H1 (cell line): ENCODE data around the gene THRB. TPM values are rescaled to one million over a fixed set of nuclear protein-coding genes. Genes with fewer than 3 reads are reported as not detected.

Experiments used
- GABPA ChIP-seq: IDR thresholded peaks from 2 replicates; pipeline ENCODE4 v1.6.1; 2011; ENCODE audit warnings: mild to moderate bottlenecking, low read length, moderate library complexity, borderline replicate concordance; ENCODE audit not compliant: insufficient read depth
- KDM4A ChIP-seq: IDR thresholded peaks from one replicate; pipeline ENCODE4 v1.7.1; 2012; ENCODE audit warnings: low read depth, mild to moderate bottlenecking, moderate library complexity, low read length, inconsistent platforms; ENCODE audit not compliant: severe bottlenecking
- SRF ChIP-seq: IDR thresholded peaks from 2 replicates; pipeline ENCODE4 v1.6.1; 2011; ENCODE audit warnings: mild to moderate bottlenecking, low read depth, low read length, moderate library complexity
- polyA plus RNA-seq, 7 experiments: library from polyadenylated mRNA; depleted of rRNA in 3 of 7; stranded (reverse) in 5 of 7; unstranded in 2 of 7; fragments of >200 nt in 5 of 7; fragments of 200-250 nt in 2 of 7; gene quantifications; 1 replicate in 5 of 7; 2 replicates in 1 of 7; 4 replicates in 1 of 7; pipeline versions ENCODE4 v1.2.1 to v1.2.3, GENCODE V29; 2011 to 2013; ENCODE audit warnings: missing spikeins in 2 of 7, mixed read lengths in 2 of 7
- total RNA-seq: library from RNA; stranded (reverse); fragmentation: NEBNext Ultra II Directional; extraction: Animal tissue kit (Norgen Biotek cat#: 25700); gene quantifications from 2 replicates; pipeline ENCODE4 v1.2.1, GENCODE V29; 2021
- TF ChIP-seq, protein P1 (sequence below): fragments of 300-600 bp; sonication (generic); IDR thresholded peaks from 2 replicates; pipeline ENCODE4 v1.7.1; 2012; ENCODE audit warnings: low read length, moderate library complexity, mild to moderate bottlenecking, inconsistent platforms; ENCODE audit not compliant: insufficient replicate concordance
- TF ChIP-seq, protein P2 (sequence below): IDR thresholded peaks from 2 replicates; pipeline ENCODE4 v1.6.1; 2011; ENCODE audit warnings: low read depth, mild to moderate bottlenecking, low read length; ENCODE audit not compliant: insufficient read depth

THRB gene
- total and polyA plus RNA-seq, 2 of the 8 experiments (the other 6 are each of a cell fraction or from before 2014, with no cell fraction given) = 0.98 to 3.9 TPM

DNA sequence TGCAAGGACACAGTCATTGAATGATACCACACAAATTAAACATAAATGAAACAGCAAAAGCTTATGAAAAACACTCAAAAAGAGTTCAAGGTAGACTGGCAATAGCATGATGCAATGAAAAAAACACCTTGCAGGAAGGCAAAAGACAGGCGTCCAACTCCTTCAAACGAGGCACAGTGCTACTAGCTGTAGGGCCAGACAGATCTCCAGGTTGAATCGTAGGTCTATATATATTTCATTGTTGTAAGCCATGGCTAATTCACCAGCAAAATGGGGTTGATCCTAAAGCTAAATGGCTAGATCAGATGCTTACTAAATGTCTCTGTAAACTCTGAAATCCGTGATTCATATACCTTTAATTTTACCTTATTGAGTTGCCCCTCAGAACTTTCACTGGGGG lies 94.2 kb downstream of the THRB start (continued):
- TF ChIP-seq, protein P1, sequence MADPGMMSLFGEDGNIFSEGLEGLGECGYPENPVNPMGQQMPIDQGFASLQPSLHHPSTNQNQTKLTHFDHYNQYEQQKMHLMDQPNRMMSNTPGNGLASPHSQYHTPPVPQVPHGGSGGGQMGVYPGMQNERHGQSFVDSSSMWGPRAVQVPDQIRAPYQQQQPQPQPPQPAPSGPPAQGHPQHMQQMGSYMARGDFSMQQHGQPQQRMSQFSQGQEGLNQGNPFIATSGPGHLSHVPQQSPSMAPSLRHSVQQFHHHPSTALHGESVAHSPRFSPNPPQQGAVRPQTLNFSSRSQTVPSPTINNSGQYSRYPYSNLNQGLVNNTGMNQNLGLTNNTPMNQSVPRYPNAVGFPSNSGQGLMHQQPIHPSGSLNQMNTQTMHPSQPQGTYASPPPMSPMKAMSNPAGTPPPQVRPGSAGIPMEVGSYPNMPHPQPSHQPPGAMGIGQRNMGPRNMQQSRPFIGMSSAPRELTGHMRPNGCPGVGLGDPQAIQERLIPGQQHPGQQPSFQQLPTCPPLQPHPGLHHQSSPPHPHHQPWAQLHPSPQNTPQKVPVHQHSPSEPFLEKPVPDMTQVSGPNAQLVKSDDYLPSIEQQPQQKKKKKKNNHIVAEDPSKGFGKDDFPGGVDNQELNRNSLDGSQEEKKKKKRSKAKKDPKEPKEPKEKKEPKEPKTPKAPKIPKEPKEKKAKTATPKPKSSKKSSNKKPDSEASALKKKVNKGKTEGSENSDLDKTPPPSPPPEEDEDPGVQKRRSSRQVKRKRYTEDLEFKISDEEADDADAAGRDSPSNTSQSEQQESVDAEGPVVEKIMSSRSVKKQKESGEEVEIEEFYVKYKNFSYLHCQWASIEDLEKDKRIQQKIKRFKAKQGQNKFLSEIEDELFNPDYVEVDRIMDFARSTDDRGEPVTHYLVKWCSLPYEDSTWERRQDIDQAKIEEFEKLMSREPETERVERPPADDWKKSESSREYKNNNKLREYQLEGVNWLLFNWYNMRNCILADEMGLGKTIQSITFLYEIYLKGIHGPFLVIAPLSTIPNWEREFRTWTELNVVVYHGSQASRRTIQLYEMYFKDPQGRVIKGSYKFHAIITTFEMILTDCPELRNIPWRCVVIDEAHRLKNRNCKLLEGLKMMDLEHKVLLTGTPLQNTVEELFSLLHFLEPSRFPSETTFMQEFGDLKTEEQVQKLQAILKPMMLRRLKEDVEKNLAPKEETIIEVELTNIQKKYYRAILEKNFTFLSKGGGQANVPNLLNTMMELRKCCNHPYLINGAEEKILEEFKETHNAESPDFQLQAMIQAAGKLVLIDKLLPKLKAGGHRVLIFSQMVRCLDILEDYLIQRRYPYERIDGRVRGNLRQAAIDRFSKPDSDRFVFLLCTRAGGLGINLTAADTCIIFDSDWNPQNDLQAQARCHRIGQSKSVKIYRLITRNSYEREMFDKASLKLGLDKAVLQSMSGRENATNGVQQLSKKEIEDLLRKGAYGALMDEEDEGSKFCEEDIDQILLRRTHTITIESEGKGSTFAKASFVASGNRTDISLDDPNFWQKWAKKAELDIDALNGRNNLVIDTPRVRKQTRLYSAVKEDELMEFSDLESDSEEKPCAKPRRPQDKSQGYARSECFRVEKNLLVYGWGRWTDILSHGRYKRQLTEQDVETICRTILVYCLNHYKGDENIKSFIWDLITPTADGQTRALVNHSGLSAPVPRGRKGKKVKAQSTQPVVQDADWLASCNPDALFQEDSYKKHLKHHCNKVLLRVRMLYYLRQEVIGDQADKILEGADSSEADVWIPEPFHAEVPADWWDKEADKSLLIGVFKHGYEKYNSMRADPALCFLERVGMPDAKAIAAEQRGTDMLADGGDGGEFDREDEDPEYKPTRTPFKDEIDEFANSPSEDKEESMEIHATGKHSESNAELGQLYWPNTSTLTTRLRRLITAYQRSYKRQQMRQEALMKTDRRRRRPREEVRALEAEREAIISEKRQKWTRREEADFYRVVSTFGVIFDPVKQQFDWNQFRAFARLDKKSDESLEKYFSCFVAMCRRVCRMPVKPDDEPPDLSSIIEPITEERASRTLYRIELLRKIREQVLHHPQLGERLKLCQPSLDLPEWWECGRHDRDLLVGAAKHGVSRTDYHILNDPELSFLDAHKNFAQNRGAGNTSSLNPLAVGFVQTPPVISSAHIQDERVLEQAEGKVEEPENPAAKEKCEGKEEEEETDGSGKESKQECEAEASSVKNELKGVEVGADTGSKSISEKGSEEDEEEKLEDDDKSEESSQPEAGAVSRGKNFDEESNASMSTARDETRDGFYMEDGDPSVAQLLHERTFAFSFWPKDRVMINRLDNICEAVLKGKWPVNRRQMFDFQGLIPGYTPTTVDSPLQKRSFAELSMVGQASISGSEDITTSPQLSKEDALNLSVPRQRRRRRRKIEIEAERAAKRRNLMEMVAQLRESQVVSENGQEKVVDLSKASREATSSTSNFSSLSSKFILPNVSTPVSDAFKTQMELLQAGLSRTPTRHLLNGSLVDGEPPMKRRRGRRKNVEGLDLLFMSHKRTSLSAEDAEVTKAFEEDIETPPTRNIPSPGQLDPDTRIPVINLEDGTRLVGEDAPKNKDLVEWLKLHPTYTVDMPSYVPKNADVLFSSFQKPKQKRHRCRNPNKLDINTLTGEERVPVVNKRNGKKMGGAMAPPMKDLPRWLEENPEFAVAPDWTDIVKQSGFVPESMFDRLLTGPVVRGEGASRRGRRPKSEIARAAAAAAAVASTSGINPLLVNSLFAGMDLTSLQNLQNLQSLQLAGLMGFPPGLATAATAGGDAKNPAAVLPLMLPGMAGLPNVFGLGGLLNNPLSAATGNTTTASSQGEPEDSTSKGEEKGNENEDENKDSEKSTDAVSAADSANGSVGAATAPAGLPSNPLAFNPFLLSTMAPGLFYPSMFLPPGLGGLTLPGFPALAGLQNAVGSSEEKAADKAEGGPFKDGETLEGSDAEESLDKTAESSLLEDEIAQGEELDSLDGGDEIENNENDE = no peak
- TF ChIP-seq SRF (no peak), KDM4A (no peak), GABPA (no peak)
- TF ChIP-seq, protein P2, sequence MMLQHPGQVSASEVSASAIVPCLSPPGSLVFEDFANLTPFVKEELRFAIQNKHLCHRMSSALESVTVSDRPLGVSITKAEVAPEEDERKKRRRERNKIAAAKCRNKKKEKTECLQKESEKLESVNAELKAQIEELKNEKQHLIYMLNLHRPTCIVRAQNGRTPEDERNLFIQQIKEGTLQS = no peak
